Raji (cell line): ENCODE results near the gene SSH3.

Source experiments
- POLR2A ChIP-seq: IDR thresholded peaks from 2 replicates; pipeline ENCODE4 v1.6.1; 2011; ENCODE audit warnings: low read depth, low read length, control low read depth; ENCODE audit not compliant: insufficient read depth

SSH3 gene

GRCh38 chr11:67320011-67320410, 16.7 kb downstream of the SSH3 start:
- TF ChIP-seq POLR2A, result no peak

DNA sequence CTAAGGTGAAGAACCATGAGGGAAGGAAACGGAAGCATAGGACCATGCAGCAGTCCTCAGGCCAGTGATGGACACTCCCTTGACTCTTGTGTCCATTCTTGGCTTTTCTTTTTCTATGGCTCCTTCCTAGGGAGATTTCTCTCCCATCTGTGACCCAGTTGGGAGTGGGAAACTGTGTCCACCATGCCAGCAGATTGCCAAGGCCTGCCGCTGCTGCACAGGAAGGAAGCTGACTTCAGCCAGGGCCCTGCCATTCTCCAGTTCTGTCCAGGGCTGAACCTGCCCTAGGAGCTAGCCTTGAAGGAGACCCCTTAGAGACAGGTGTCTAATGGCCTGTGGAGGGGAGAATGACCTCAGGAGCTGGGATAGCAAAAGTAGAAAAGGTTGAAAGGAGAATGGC, 17.4 kb downstream of the SSH3 start:
- no peak for TF ChIP-seq POLR2A

GRCh38 chr11:67321313-67321871, 18.1 kb downstream of the SSH3 start:
- TF ChIP-seq POLR2A, result no peak

DNA sequence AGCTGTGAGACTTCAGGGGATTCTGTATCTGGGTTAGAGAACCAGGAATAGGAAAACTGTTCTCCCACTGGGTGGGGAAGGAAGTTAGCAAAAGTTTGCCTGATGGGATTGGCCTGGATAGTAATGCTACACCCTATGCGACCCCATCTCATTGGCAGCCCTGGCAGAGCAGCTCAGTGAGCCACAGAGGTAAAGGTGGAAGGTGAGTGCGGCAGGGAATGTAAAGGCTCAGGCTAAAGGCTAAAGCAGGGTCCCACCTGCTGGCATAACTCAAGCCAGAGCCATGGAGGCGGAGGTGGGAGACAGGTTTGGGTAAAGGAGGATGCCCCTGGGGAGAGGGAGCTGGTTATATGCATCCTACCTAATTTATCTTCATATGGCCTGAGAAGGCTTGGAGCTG, 18.7 kb downstream of the SSH3 start:
- no peak for TF ChIP-seq POLR2A

DNA sequence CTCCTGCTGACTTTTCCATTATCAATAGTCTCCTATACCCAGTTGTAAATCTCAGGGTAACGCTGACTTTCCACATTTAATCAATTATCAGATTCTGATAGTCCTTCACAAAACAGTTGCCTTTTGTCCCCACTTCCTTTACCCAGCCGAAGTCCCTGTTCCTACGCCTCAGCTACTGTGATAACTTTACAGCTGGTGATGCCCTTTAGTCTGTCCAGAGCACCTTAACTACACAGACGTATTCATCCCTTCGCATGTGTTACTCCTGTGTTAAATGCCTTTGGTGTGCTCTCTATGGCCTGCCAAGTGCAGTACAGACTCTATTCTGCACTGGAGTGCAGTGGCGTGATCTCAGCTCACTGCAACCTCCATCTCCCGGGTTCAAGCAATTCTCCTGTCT, 20.2 kb downstream of the SSH3 start:
- TF ChIP-seq POLR2A, result no peak

GRCh38 chr11:67332081-67332691, 28.9 kb downstream of the SSH3 start:
- TF ChIP-seq POLR2A, result no peak

GRCh38 chr11:67337257-67337656, 33.9 kb downstream of the SSH3 start:
- no peak for TF ChIP-seq POLR2A

DNA sequence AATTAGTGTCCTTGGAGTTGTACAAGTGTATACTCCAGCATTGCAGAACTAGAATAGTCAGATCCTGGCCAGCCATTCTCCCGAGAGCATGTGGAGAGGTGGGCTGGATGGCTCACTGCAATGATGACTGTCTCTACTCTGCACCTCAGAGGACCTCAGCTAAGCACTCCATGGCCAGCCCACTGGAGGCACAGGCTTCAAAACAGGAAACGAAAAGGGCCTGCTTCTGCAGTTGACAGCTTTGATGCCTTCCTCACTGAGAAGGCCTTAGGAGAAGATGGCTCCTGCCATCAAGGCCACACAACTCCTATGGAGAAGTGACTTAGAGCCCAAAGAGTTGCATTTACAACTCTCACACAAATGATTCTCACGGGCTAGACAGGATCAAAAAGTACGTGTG, 40.9 kb downstream of the SSH3 start:
- no peak for TF ChIP-seq POLR2A

GRCh38 chr11:67345247-67345919, 42.1 kb downstream of the SSH3 start:
- TF ChIP-seq POLR2A, result no peak

GRCh38 chr11:67345920-67346819, 42.8 kb downstream of the SSH3 start:
- no peak for TF ChIP-seq POLR2A

GRCh38 chr11:67347964-67348749, 44.8 kb downstream of the SSH3 start:
- peak; percentile 20; the same call in 1 of the 2 replicates for TF ChIP-seq POLR2A

DNA sequence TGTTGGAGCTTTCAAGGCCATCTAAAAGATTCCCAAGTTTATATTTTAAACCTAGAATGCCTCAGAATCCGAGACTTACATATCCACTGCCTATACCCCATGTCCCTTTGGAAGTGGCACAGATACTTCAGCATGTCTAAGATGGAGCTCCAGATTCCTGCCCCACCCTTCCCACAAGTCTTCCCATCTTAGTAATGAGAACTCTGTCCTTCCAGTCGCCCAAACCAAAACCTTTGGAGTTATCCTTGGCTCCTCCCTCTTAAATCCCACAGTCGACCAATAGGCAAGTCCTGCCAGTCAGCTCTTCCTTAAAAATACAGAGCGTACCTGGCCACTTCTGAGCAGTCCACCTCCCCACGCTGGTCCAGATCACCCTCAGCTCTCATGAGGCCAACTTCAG, 45.7 kb downstream of the SSH3 start:
- no peak for TF ChIP-seq POLR2A

GRCh38 chr11:67349457-67349856, 46.1 kb downstream of the SSH3 start:
- TF ChIP-seq POLR2A, result peak; percentile 37; the same call in 1 of the 2 replicates

GRCh38 chr11:67349928-67350465, 46.7 kb downstream of the SSH3 start:
- TF ChIP-seq POLR2A, result peak; percentile 46; the same call in 1 of the 2 replicates
